K562 (cell line): ENCODE measurements around the gene P2RX2.

ENCODE experiments used
- ERF ChIP-seq: fragments of 450-650 bp; formaldehyde crosslinking; IDR thresholded peaks from 2 replicates; pipeline ENCODE4 v1.4.0; 2020; ENCODE audit warnings: mild to moderate bottlenecking, mixed read lengths
- MTA2 ChIP-seq: fragments of 450-650 bp; IDR thresholded peaks from 2 replicates; pipeline ENCODE4 v1.6.1; 2016; ENCODE audit warnings: low read depth
- NFE2L1 ChIP-seq: fragments of 450-650 bp; IDR thresholded peaks from 2 replicates; pipeline ENCODE4 v1.6.1; 2016; ENCODE audit warnings: missing genetic modification characterization, low read depth, mild to moderate bottlenecking, missing compliant biosample characterization, moderate library complexity, borderline replicate concordance
- NFYB ChIP-seq: IDR thresholded peaks from 2 replicates; pipeline ENCODE4 v1.6.1; 2011; ENCODE audit warnings: mild to moderate bottlenecking, moderate library complexity; ENCODE audit not compliant: insufficient read length; ENCODE audit errors: extremely low read depth
- SAFB2 ChIP-seq: fragments of 200-400 bp; formaldehyde crosslinking; IDR thresholded peaks from 2 replicates; pipeline ENCODE4 v1.6.1; 2018; ENCODE audit warnings: borderline replicate concordance, low read length, low read depth, moderate library complexity; ENCODE audit not compliant: severe bottlenecking
- SIN3A ChIP-seq, 2 experiments: fragments of 150-350 bp in 1 of 2; IDR thresholded peaks; 2 replicates each; pipeline ENCODE4 v1.6.1; 2011 to 2016; ENCODE audit warnings: borderline replicate concordance in 2 of 2, low read depth in 2 of 2, low read length in 2 of 2, mild to moderate bottlenecking in 2 of 2, moderate library complexity in 2 of 2; ENCODE audit not compliant: control insufficient read depth in 1 of 2
- ZNF274 ChIP-seq: IDR thresholded peaks from 2 replicates; pipeline ENCODE4 v1.6.1; 2011; ENCODE audit warnings: low read depth, mild to moderate bottlenecking, low read length, moderate library complexity, borderline replicate concordance

DNA sequence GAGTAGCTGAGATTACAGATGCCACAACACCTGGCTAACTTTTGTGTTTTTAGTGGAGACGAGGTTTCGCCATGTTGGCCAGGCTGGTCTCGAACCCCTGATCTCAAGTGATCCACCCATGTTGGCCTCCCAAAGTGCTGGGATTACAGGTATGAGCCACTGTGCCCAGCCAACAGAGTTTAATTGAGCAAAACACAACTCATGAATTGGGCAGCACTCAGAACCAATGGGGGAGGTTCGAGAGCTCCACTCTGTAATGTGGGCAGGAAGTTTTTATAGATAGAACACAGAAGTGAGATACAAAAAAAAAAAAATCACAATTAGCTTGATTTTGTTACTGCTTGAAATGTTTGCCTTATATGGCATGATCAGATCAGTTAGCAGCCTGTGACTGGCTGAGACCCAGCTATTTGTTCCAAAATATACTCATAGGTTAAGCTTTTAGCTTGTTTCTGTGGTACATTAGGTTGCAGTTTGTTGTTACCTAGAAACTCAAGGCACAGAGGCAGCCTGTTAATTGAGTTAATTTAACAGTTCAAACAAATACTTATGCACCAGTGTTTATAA lies 1.4 kb upstream of the P2RX2 start:
- TF ChIP-seq NFYB: no peak
- no peak for TF ChIP-seq SAFB2
- TF ChIP-seq ERF (CRISPR knock-in tag): no peak
- no peak for TF ChIP-seq SIN3A (IDR thresholded peaks at IDR 0.05; ENCODE audit: borderline replicate concordance in 2 of 2, control insufficient read depth in 1 of 2, low read depth in 2 of 2, low read length in 2 of 2)
- no peak for TF ChIP-seq MTA2
- no peak for TF ChIP-seq NFE2L1
- TF ChIP-seq ZNF274: no peak
